Measurements from ENCODE around the gene TOMM20L. TPM values are rescaled to one million over a fixed set of nuclear protein-coding genes. Genes with fewer than 3 reads are reported as not detected.

Gene TOMM20L
- total RNA-seq (2021) = not detected in 2 replicates
- long read RNA-seq = 0 reads

- no CpG with 5 or more reads among the region's 86 CpGs for WGBS (ENCODE audit: extremely low coverage, insufficient read length, low lambda C conversion rate)
- Histone ChIP-seq H3K23me2 (ENCODE audit: insufficient read length, low read depth, low read length, poor library complexity, severe bottlenecking) (peaks cover 3% of the 10 kb centered on the region), H4K91ac (ENCODE audit: insufficient read length, low read depth, low read length) (no peak within 1 kb of the TSS)
Observed at GRCh38 chr14:58395812-58396788, at the start of gene TOMM20L. TSS of gene TOMM20L (plus strand) at chr14:58395930. CDS start at chr14:58395958, 28 bp downstream.

More at GRCh38 chr14:58395812-58396788, at the start of gene TOMM20L:
- no peak within 1 kb of the TSS for H2AK5ac ChIP-seq (ENCODE audit: insufficient read length, low read length)
- H3K79me1 ChIP-seq (ENCODE audit: insufficient read depth, low read depth, low read length, poor library complexity, severe bottlenecking) = no peaks in the 10 kb centered on the region
- no peaks in the 10 kb centered on the region for H3K79me2 ChIP-seq (ENCODE audit: insufficient read depth, low read length)
- no peak within 1 kb of the TSS for H4K8ac ChIP-seq (replicated peaks; ENCODE audit: insufficient read length, low read depth, low read length)
- peak within 1 kb of the TSS; percentile 61 to 82 for H3K4me3 Mint-ChIP-seq
- H3K14ac ChIP-seq (ENCODE audit: insufficient read depth, low read length) = peak within 1 kb of the TSS; percentile 99
- H2BK5ac ChIP-seq (ENCODE audit: insufficient read length, low read length) = no peak within 1 kb of the TSS
- peaks cover 2% of the 10 kb centered on the region; the same call in 1 of the 2 replicates for H3K4me1 ChIP-seq (ENCODE audit: insufficient read depth, low read length)
- H3K9me3 Mint-ChIP-seq = no peaks in the 10 kb centered on the region
- H3K9me3 ChIP-seq (ENCODE audit: control insufficient read depth, low read depth, low read length) = no peaks in the 10 kb centered on the region
- H3K4ac ChIP-seq (ENCODE audit: low read depth, low read length) = no peak within 1 kb of the TSS; the same call in 1 of the 2 replicates
- no peak within 1 kb of the TSS for H2BK120ac ChIP-seq (ENCODE audit: low read depth, low read length, poor library complexity, severe bottlenecking)
- peak within 1 kb of the TSS; percentile 52 for H2AFZ ChIP-seq (ENCODE audit: low read length)
- DNase-seq = peak; percentile 86
- TF ChIP-seq CTCF (conservative IDR thresholded peaks at IDR 0.05) = peak; percentile 96
- H3K4me1 Mint-ChIP-seq = peaks cover 31 to 33% of the 10 kb centered on the region in 2 experiments
- H3K27ac Mint-ChIP-seq = peak within 1 kb of the TSS; percentile 23 to 94 (median 93); a peak in 5 of 7 replicates
- H2BK15ac ChIP-seq (ENCODE audit: low read depth, low read length) = no peak within 1 kb of the TSS
- H4K5ac ChIP-seq (ENCODE audit: insufficient read length, low read depth, low read length) = no peak within 1 kb of the TSS
- H4K20me1 ChIP-seq (ENCODE audit: control insufficient read depth, insufficient read depth, insufficient read length) = no peaks in the 10 kb centered on the region
- no peak within 1 kb of the TSS for H3K23ac ChIP-seq (ENCODE audit: insufficient read length, low read depth, low read length)
- no peak within 1 kb of the TSS for H3T11ph ChIP-seq (ENCODE audit: low read length)
- H3K56ac ChIP-seq (ENCODE audit: insufficient read length, low read depth, low read length) = no peak within 1 kb of the TSS
- H3K9ac ChIP-seq (ENCODE audit: extremely low read depth, insufficient read length, low read length) = peak within 1 kb of the TSS; percentile 77
- no peak within 1 kb of the TSS for H2BK20ac ChIP-seq (ENCODE audit: low read depth, low read length, poor library complexity, severe bottlenecking)
- H3K27me3 Mint-ChIP-seq (ENCODE audit: low read depth) = peaks cover 38% of the 10 kb centered on the region
- peaks cover 2% of the 10 kb centered on the region; the same call in 1 of the 2 replicates for H3K27me3 ChIP-seq (ENCODE audit: insufficient read depth, low read length)
- peak within 1 kb of the TSS; percentile 15 for H3K27ac ChIP-seq (ENCODE audit: insufficient read length, low read depth, low read length)
- H3K36me3 Mint-ChIP-seq (ENCODE audit: insufficient read depth in 1 of 3, low read depth in 3 of 3) = no peaks in the 10 kb centered on the region
- H3K18ac ChIP-seq (ENCODE audit: insufficient read length, low read depth, low read length) = peak within 1 kb of the TSS; percentile 67
- no peak within 1 kb of the TSS for H2BK12ac ChIP-seq (ENCODE audit: insufficient read length, low read depth, low read length)
- peak within 1 kb of the TSS; percentile 78 for H3K4me2 ChIP-seq (ENCODE audit: insufficient read depth, insufficient read length, low read length)
